OCI-LY3 (cell line): ENCODE results near the gene BABAM2.

Experiments used
- CTCF ChIP-seq: fragments of 200-600, 300-600 bp; sonication (generic); IDR thresholded peaks from 2 replicates; pipeline ENCODE4 v1.5.1; 2014; ENCODE audit warnings: antibody characterized with exemption, low read length, low read depth
- EZH2phosphoT487 ChIP-seq: fragments of 200-600 bp; shearing (Covaris generic); IDR thresholded peaks from 2 replicates; pipeline ENCODE4 v1.6.1; 2018; ENCODE audit warnings: antibody characterized with exemption, mixed run types, low read depth

GRCh38 chr2:28058791-28059190 is 168.3 kb downstream of the BABAM2 start:
- TF ChIP-seq CTCF (no peak), EZH2phosphoT487 (no peak)
